ENCODE measurements around the gene AASS.
A peak's percentile ranks its signal among the peaks of the same experiment; 100 is the strongest.
"Not testable (repeated sequence)": the region's sequence is repeated elsewhere in the genome, so short reads cannot be mapped to it uniquely, and the experiment has no call there.

Gene AASS

DNA sequence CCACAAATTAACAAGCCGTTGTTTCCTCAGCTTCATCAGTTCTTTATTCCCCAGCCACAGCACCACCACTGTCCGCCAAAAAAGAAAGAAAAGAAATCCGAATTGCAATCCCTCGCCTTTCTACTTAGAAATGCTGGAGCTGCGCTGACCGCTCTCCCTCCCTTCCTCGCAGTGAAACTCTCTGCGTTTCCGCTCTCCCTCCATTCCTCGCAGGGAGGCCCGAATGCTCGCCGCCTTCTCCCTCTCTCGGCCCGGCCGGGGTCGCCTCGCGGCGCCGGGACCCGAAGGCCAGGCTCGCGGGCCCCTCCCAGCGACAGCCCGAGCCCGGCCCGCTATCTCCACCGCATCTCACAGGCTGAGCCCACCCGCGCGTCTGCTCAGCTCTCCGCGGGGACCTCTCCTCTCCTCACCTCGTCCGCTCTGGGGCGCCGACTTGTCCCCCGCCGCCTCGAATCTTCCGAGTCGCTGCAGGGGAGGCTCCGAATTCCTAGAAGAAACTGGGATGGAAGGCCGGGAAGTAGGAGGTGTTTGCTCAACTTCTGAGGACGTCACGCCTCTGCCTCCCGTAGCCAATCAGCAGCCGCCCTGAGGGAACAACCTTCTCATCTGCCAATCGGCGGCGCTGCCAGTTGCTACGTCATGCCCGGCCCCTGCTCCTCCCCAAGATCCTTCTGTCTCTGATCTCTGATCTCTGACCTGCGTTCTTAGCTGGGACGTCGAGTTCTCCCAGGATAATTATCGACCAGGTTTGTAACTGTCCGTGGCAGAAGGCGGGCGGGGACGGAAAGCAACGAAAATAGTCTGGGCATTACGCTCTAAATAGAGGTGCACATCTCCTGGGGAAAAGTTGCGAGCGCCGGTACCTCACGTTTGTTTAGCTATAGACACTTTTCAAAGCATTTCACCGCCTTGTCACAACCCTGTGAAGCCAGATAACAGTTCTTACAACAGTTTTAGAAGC is at the start of gene AASS:
AASS (minus strand) TSS at position 499 of the 961 bp plus-strand sequence. CDS start 10,523 bp downstream, outside the sequence.
- DNase-seq = peak; percentile 80

DNA sequence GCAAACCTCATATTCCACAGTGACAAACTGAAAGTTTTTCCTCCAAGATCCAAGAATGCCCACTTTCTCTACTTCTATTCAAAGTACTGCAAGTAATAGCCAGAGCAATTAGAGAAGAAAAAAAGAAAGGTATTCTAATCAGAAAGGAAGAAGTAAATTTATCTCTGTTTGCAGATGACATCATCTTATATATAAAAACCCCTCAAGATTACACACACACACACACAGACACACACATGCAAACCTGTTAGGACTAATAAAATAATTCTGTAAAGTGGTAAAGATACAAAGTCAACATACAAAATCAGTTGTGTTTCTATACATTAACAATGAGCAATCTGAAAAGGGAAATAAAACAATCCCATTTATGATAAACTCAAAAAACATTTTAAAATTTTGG is 44.7 kb upstream of the AASS start:
- no peak for DNase-seq

GRCh38 chr7:122183106-122183505 is 39.1 kb upstream of the AASS start:
- DNase-seq = no peak

DNA sequence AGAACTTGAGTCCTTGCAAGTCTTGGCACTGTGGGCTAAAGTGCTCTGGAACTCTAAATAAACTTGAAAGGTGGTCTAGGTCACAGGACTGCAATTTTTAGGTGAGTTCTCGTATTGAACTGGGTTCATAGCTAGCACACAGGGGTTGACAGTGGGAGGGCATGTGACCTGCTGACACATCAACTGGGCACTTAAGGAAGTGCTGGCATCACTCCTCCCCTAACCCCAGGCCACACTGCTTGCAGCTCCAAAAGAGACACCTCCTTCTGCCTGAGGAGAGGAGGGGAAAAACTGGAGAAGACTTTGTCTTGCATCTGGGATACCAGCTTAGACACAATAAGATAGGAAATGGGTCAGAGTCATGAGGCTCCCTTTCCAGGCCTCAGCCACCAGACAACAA is 38.0 kb upstream of the AASS start:
- no peak for DNase-seq

DNA sequence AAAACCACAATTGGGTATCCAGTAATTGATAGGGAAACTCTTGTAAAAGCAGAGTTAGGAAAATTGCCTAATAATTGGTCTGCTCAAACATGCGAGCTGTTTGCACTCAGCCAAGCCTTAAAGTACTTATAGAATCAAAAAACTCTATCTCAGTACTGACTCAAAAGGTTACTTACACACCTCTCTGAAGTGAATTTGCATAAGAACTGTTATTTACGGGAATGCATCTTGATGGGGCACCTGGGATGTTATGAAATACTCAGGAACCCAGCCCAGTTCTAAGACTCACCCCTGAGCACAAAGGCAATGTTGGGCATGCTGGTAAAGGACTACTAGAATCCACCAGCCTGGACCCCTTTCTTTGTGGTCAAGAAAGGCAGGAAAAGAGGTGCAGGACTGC is 28.1 kb upstream of the AASS start:
- not testable (repeated sequence) for DNase-seq

- no peak for DNase-seq
These were observed 22.7 kb upstream of the AASS start for GRCh38 chr7:122166740-122167139.

- DNase-seq = no peak
These were observed 22.2 kb upstream of the AASS start for GRCh38 chr7:122166275-122166674.

DNA sequence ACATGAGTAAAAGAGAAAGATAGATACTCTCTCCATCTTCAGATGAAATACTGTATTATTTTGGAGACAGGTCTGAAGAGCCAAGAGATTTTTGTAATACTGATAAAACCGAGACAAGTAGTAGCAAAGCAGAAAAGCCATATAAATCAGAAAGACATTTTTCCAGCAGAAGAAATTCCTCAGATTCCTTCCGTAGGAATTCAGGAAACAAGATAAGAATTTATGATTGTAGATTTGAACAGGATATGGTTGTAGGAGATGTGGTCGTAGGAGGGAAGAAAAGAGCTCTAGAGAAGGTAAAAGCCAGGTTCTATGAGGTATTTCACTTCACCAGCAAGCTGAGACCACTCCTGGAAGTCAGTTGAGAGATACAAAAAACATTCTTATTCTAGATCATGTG is 17.6 kb upstream of the AASS start:
- no peak for DNase-seq

GRCh38 chr7:122155566-122155965 is 11.5 kb upstream of the AASS start:
- no peak for DNase-seq

- DNase-seq = no peak
These were observed 4.8 kb upstream of the AASS start for GRCh38 chr7:122148878-122149277.

DNA sequence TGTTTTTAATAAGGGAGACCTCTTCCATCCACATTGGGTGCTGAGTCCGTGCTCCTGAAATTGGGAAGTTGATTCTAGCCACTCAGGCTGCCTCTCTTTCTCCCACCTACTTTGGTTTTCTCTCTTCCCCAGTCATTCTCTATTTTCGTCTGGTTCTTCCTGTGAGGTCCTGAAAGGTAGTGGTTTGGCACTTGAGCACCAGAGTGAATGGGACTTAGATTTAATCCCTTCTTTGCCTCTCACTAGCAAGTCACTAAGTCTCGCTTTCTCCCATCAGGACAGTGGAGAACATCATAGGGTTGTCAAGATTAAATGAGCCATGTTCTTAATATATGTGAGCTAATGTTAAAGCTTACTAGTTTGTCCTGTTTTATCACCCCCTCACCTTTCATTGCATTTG is 4.0 kb upstream of the AASS start:
- no peak for DNase-seq

GRCh38 chr7:122145937-122146645 is 2.0 kb upstream of the AASS start:
- no peak for DNase-seq

DNA sequence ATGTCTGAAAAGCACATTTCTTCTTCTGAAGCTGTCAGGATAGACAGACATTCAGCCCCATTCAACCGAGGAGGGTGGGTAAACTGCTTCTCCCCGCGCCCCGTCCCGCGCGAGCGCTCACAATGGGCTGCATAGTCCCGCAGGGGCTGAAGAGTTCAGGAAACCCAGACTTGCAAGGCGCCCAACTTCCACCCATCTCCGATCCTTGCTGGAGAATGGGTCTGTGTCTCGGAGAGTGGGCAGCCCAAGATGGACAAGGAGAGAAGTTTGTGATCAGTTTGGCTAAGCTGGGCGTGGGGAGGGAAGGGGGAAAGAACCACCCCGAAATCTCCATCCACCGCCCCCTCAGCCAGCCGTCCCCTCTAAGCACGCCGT is 686 bp downstream of the AASS start:
- DNase-seq = no peak

DNA sequence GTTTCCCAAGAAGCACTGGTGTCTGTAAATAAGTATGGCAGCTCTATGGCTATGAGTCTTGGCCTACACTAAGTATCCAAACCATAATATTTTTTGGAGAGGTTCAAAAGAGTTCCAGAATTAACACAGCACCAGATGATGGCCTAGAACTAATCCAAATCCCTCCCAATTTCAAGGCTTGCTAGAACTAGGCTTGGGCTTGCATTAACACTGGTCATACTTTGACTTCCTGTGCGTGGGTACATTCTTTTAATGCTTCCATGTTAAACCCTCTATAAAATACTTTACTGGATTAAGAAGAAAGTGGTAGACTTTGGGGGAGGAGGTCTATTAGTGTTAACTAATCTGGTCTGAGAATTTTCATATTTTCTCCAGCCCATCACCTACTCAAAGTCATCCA is 3.1 kb downstream of the AASS start:
- DNase-seq = no peak

- no peak for DNase-seq
These were observed 6.6 kb downstream of the AASS start for GRCh38 chr7:122137251-122138077.

GRCh38 chr7:122136639-122137245 is 7.3 kb downstream of the AASS start:
- DNase-seq = no peak

DNA sequence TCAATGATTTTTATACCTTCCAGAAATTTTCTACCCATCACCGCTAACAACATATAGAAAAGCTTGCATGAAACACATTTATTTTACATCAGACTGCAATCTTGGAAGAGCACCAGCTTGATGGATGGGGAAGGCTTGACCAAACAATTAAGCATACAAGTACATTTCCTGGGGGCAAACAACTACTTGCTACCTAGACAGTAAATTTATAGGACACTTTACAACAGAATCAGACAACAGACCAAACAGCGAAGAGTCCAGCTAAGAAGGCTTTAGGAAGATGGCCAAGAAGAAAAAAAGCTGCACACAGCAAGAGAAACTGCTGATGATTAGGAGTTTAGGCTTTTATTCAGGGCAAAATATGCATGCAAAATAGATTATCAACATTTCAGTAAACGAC is 8.0 kb downstream of the AASS start:
- DNase-seq = no peak

GRCh38 chr7:122135275-122135674 is 8.8 kb downstream of the AASS start:
- no peak for DNase-seq

DNA sequence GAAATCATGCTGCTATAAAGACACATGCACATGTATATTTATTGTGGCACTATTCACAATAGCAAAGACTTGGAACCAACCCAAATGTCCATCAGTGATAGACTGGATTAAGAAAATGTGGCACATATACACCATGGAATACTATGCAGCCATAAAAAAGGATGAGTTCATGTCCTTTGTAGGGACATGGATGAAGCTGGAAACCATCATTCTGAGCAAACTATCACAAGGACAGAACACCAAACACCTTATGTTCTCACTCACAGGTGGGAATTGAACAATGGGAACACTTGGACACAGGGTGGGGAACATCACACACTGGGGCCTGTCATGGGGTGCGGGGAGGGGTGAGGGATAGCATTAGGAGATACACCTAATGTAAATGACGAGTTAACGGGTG is 9.3 kb downstream of the AASS start:
- DNase-seq = not testable (repeated sequence)

DNA sequence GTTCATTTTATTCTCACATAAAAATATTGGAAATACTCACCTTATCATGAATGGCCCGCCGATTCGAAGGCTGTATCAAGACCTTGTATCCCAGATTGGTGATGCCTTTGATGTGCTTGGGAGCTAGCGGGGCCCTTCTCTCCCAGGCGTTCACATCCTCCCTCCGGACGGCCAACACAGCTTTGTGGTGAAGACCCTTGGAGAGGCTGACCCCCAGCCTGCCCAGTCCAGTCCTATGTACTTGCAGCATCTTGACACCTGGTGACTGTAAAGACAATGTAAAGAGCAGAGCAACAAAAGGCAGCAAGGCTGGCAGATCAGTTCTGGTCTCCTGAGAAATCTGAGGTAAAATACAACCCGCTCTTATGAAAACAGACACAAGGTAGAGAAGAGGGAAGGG is 10.6 kb downstream of the AASS start:
- no peak for DNase-seq

DNA sequence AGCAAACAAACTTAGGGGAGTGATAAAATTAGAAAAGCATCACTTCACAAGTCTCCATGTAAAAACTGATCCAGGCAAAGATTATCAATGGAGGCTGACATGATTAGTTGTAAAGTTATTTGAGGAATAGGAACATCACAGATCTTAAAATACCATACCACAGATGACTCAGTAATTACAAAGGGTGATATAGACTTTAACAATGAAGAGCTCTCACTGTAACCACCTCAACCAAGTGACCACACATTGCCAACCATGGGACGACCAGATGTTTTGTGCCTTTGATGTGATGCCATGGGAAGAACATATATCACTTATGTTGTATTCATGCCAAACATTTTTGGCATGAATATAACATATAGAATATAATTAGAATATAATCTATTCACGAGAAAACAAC is 11.7 kb downstream of the AASS start:
- no peak for DNase-seq

DNA sequence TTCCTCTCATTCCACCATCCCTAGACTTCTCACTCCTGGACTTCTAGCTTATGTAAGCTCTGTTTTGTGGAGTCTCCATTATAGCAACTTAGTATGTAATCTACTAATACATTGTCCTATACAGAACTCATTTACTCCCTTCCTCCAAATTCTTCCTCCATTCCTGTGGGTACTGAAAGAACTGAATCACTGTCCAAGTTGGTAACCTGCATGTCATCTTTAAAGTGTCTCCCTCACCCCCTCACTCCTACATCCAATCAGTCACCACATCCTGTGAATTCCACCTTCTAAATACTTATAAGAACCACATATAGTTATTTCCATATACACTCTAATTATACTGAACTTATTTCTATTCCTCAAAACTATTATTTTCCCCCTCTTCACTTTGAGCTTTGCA is 20.3 kb downstream of the AASS start:
- DNase-seq = no peak

- DNase-seq = no peak
These were observed 25.3 kb downstream of the AASS start for GRCh38 chr7:122118757-122119156.

Data from stimulated activated CD4-positive, alpha-beta T cell treated with anti-CD3 and anti-CD28 coated beads, Interleukin-1b, Interleukin-23, amount 100 ng/mL, for 48 hours (primary cell).